HEK293T (cell line): ENCODE measurements around the gene SPRYD4.

Source experiments
- ARNT ChIP-seq: fragments of 450-650 bp; IDR thresholded peaks from 2 replicates; pipeline ENCODE4 v1.6.1; 2017; ENCODE audit warnings: mild to moderate bottlenecking
- NFRKB ChIP-seq: fragments of 450-650 bp; IDR thresholded peaks from 2 replicates; pipeline ENCODE4 v1.6.1; 2016; ENCODE audit warnings: mild to moderate bottlenecking, moderate library complexity
- SUZ12 ChIP-seq: fragments of 450-650 bp; IDR thresholded peaks from 2 replicates; pipeline ENCODE4 v1.6.1; 2016; ENCODE audit warnings: mild to moderate bottlenecking
- ZNF384 ChIP-seq: fragments of 450-650 bp; IDR thresholded peaks from 2 replicates; pipeline ENCODE4 v1.6.1; 2016

DNA sequence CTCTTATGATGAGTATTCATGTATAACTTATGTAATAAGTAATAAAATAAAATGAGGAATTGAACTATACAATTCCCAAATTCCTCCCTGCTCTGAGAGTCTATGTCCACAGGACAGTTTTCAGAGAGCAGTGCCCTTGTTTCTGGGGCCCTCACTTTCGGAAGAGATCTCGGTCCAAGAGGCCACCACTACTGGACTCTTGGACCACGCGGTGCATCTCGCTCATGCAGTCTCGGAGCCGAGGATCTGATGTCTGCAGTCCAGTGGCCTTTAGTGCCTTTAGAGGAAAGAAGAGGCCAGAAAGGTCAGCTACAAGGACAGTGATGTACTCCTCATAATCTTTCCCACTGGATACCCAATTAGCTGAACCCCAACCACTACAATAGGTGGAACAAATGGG, 11.2 kb downstream of the SPRYD4 start:
- no peak for TF ChIP-seq ARNT
- no peak for TF ChIP-seq ZNF384
- TF ChIP-seq NFRKB, result no peak
- no peak for TF ChIP-seq SUZ12
